K562 (cell line): ENCODE data around the gene UROD. TPM values are rescaled to one million over a fixed set of nuclear protein-coding genes. Genes with fewer than 3 reads are reported as not detected.

ENCODE experiments used
- ATAC-seq: fragments of 200-7000 bp; cut with Tn5 transposase; 3 replicates; pipeline ENCODE4 v1.9.1; 2020; ENCODE audit warnings: moderate library complexity
- BruUV-seq: library from RNA; stranded (reverse); fragments of 400-500 nt; replicated peaks from 2 replicates; lab custom pipeline; 2021; lab: Mats Ljungman, UMichigan
- CTCF ChIA-PET: fragments of 300-600 bp; formaldehyde crosslinking; extraction: SDS; loops from one replicate; lab custom pipeline; 2021; ENCODE audit warnings: low intra/inter-chr PET ratio; lab: Yijun Ruan, JAX
- POLR2A ChIA-PET: fragments of 300-600, 350-650 bp; sonication (Branson Sonifier 250); formaldehyde crosslinking; extraction: SDS; loops from one replicate; lab custom pipeline; 2021; ENCODE audit warnings: antibody characterized with exemption, inconsistent platforms; lab: Yijun Ruan, JAX
- DNase-seq, 4 experiments: peaks; one replicate each; pipeline versions ENCODE4 v3.0.0 to v3.0.0-alpha.2; 2011 to 2018; ENCODE audit warnings: low spot score in 3 of 4, mixed read lengths in 3 of 4; ENCODE audit errors: extremely low read depth in 1 of 4
- FAIRE-seq: peaks from 2 replicates; lab custom pipeline; 2011; peaks lifted over from hg19 to GRCh38; lab: Jason Lieb, UNC
- H2AFZ ChIP-seq: 2 replicates; pipeline ENCODE4 v1.6.0; 2011; ENCODE audit warnings: low read depth, low read length, control low read depth, inconsistent platforms
- H3K27ac ChIP-seq: fragments of 200-600 bp; 3 replicates; pipeline ENCODE4 v1.8.0; 2011; ENCODE audit warnings: low read depth, mild to moderate bottlenecking, control low read depth, inconsistent platforms, low read length, moderate library complexity, mixed read lengths; ENCODE audit errors: extremely low read depth
- H3K27me3 ChIP-seq, 2 experiments: fragments of 300-600 bp in 1 of 2; 2 replicates in 1 of 2; 3 replicates in 1 of 2; pipeline versions ENCODE4 v1.6.0 to v1.8.0; 2011; ENCODE audit warnings: inconsistent platforms in 2 of 2, low read length in 2 of 2, mild to moderate bottlenecking in 1 of 2, mixed read lengths in 1 of 2, moderate library complexity in 1 of 2; ENCODE audit not compliant: control insufficient read depth in 2 of 2, insufficient read depth in 2 of 2
- H3K36me3 ChIP-seq: fragments of 300-600 bp; 3 replicates; pipeline ENCODE4 v1.8.0; 2011; ENCODE audit warnings: mild to moderate bottlenecking, low read length, inconsistent platforms; ENCODE audit not compliant: control insufficient read depth, insufficient read depth
- H3K4me1 ChIP-seq, 2 experiments: fragments of 200-600 bp in 1 of 2; replicated peaks in 1 of 2; 2 replicates in 1 of 2; 3 replicates in 1 of 2; pipeline versions ENCODE4 v1.5.1 to v1.8.0; 2011; ENCODE audit warnings: inconsistent platforms in 2 of 2, low read length in 2 of 2, mild to moderate bottlenecking in 1 of 2, mixed read lengths in 1 of 2, moderate library complexity in 1 of 2; ENCODE audit not compliant: control insufficient read depth in 2 of 2, insufficient read depth in 2 of 2
- H3K4me2 ChIP-seq: 2 replicates; pipeline ENCODE4 v1.6.1; 2011; ENCODE audit warnings: low read length, control low read depth, inconsistent platforms, mixed read lengths; ENCODE audit not compliant: insufficient read depth
- H3K4me3 ChIP-seq: fragments of 200-600 bp; sonication (generic), shearing (Covaris generic); 2 replicates; pipeline ENCODE4 v1.5.1; 2016; ENCODE audit warnings: control low read depth, inconsistent platforms
- H3K79me2 ChIP-seq: fragments of 200-600 bp; 3 replicates; pipeline ENCODE4 v1.8.0; 2011; ENCODE audit warnings: low read length, inconsistent platforms; ENCODE audit not compliant: control insufficient read depth, insufficient read depth
- H3K9ac ChIP-seq, 2 experiments: 2 replicates each; pipeline versions ENCODE4 v1.6.0 to v1.6.1; 2011; ENCODE audit warnings: low read depth in 2 of 2, low read length in 2 of 2, control low read depth in 1 of 2, inconsistent platforms in 1 of 2, mild to moderate bottlenecking in 1 of 2, mixed read lengths in 1 of 2; ENCODE audit not compliant: insufficient read depth in 1 of 2
- H3K9me1 ChIP-seq: one replicate; pipeline ENCODE4 v1.6.0; 2011; ENCODE audit warnings: inconsistent platforms, mild to moderate bottlenecking, low read length, moderate library complexity; ENCODE audit not compliant: control insufficient read depth, insufficient read depth
- H3K9me3 ChIP-seq: replicated peaks from 2 replicates; pipeline ENCODE4 v1.5.1; 2011; ENCODE audit warnings: low read depth, low read length, inconsistent platforms; ENCODE audit not compliant: control insufficient read depth, insufficient read depth
- H4K20me1 ChIP-seq: replicated peaks from 2 replicates; pipeline ENCODE4 v1.6.1; 2011; ENCODE audit warnings: low read length, inconsistent platforms, mixed read lengths; ENCODE audit not compliant: control insufficient read depth, insufficient read depth
- CHD1 ChIP-seq: fragments of 200-600 bp; sonication (generic); IDR thresholded peaks from one replicate; pipeline ENCODE4 v1.6.1; 2012; ENCODE audit warnings: mild to moderate bottlenecking, moderate library complexity, low read length, inconsistent platforms
- ETV6 ChIP-seq, 3 experiments: fragments of 150-350 bp in 1 of 3; sonication (generic) in 1 of 3; formaldehyde crosslinking in 1 of 3; IDR thresholded peaks; 2 replicates each; pipeline versions ENCODE4 v1.6.1 to v1.8.0; 2014 to 2022; ENCODE audit warnings: borderline replicate concordance in 2 of 3, low read depth in 2 of 3, antibody characterized with exemption in 1 of 3, low read length in 1 of 3, mild to moderate bottlenecking in 1 of 3, missing genetic modification reagents in 1 of 3
- MAFK ChIP-seq: IDR thresholded peaks from 2 replicates; pipeline ENCODE4 v1.6.1; 2011; ENCODE audit warnings: low read length, improper control_type of control experiment
- POLR2AphosphoS5 ChIP-seq: IDR thresholded peaks from 2 replicates; pipeline ENCODE4 v1.6.1; 2011; ENCODE audit warnings: mild to moderate bottlenecking, low read depth, low read length, moderate library complexity; ENCODE audit not compliant: control insufficient read depth, insufficient read depth
- SIRT6 ChIP-seq: IDR thresholded peaks from one replicate; pipeline ENCODE4 v1.6.1; 2012; ENCODE audit warnings: low read depth, mild to moderate bottlenecking, control low read depth, inconsistent platforms, low read length, moderate library complexity
- ZNF696 ChIP-seq: fragments of 250-450 bp; sonication (Bioruptor Pico); conservative IDR thresholded peaks from 2 replicates; pipeline ENCODE4 v1.4.0; 2020; ENCODE audit warnings: mild to moderate bottlenecking, moderate library complexity
- WGBS: fragments of 100-300 bp; shearing (Covaris generic); methylation state at CpG from one replicate; pipeline ENCODE4 v1.1.6; 2016; ENCODE audit warnings: low coverage, mixed read lengths; ENCODE audit not compliant: insufficient coverage; ENCODE audit errors: missing lambda C conversion rate; 5-methylcytosine and 5-hydroxymethylcytosine counted together
- in situ Hi-C: fragments of 300-500 bp; cut with MboI; formaldehyde crosslinking; loops from 4 replicates; pipeline ENCODE4 v1.15.0; 2018; ENCODE audit warnings: inconsistent platforms, mixed read lengths
- intact Hi-C: fragments of 100-400 bp; cut with micrococcal nuclease; formaldehyde crosslinking; loops from 2 replicates; pipeline ENCODE4 v1.14.2; 2022
- polyA plus RNA-seq, 8 experiments: library from polyadenylated mRNA; depleted of rRNA in 4 of 8; stranded (reverse) in 5 of 8; unstranded in 3 of 8; fragments of >200 nt; fragmentation: Nextera tagmentation in 2 of 8; fragmentation: Illumina TruSeq in 1 of 8; extraction: Ambion mirVana in 2 of 8; extraction: Trizol in 1 of 8; gene quantifications; 2 replicates each; pipeline versions ENCODE4 v1.2.1 to v1.2.3, GENCODE V29; 2011 to 2014; ENCODE audit warnings: inconsistent platforms in 1 of 8, missing spikeins in 1 of 8
- total RNA-seq, 7 experiments: library from RNA; depleted of rRNA in 6 of 7; stranded (reverse); fragments of >200 nt in 6 of 7; fragmentation: Illumina TruSeq in 2 of 7; extraction: Trizol in 2 of 7; gene quantifications; 2 replicates each; pipeline versions ENCODE4 v1.2.1 to v1.2.3, GENCODE V29; 2011 to 2021; ENCODE audit warnings: low replicate concordance in 1 of 7
- TF ChIP-seq, protein P1 (sequence below), 2 experiments: fragments of 450-650 bp; formaldehyde crosslinking in 1 of 2; IDR thresholded peaks; 2 replicates each; pipeline versions ENCODE4 v1.4.0 to v1.6.1; 2014 to 2020; ENCODE audit warnings: mild to moderate bottlenecking in 2 of 2, borderline replicate concordance in 1 of 2, low read depth in 1 of 2
- TF ChIP-seq, protein P2 (sequence below): fragments of 250-450 bp; sonication (Bioruptor Pico); IDR thresholded peaks from 2 replicates; pipeline ENCODE4 v1.5.0; 2021
- TF ChIP-seq, protein P3 (sequence below): conservative IDR thresholded peaks from 2 replicates; pipeline ENCODE4 v1.6.1; 2011; ENCODE audit warnings: low read depth, mild to moderate bottlenecking, low read length; ENCODE audit not compliant: control insufficient read depth

Gene UROD
- total and polyA plus RNA-seq, 9 of the 15 experiments (the other 6 are each of a cell fraction or from before 2014, with no cell fraction given) = 533 to 2,933 (median 1,100) TPM

DNA sequence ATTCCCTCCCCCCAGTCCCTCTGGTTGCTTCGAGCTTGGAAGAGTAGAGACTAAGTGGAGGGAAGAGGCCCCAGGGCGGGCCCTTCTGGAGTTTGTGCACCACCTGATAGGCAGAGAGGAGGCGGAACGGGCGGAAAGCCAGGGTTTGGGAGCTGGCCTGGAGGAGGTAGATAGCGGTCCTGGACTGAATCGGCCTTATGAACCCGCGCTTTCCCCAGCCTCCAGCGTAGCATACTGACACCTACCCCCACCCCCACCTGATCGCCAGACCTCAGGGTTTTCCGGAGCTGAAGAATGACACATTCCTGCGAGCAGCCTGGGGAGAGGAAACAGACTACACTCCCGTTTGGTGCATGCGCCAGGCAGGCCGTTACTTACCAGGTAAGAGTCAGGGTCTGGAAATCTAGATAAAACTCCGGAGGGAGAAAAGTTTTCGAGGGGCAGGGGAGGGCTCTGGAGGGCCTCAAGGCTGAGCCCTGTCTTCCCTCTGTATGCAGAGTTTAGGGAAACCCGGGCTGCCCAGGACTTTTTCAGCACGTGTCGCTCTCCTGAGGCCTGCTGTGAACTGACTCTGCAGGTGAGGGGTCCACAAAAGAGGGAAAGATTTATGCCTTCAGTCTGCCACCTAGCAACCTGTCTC lies 705 bp downstream of the UROD start:
- Histone ChIP-seq H3K27ac (peak overlapping the region; percentile 85), H3K4me1 (peaks cover 44 to 45% of the 10 kb centered on the region in 2 experiments), H4K20me1 (peaks cover 24% of the 10 kb centered on the region; the same call in 1 of the 2 replicates), H3K4me2 (peak overlapping the region; percentile 95), H3K79me2 (peaks cover 51% of the 10 kb centered on the region), H2AFZ (peak overlapping the region; percentile 45), H3K9me1 (peaks cover 9% of the 10 kb centered on the region), H3K9me3 (no peaks in the 10 kb centered on the region), H3K36me3 (peaks cover 52% of the 10 kb centered on the region), H3K27me3 (no peaks in the 10 kb centered on the region), H3K9ac (peak overlapping the region; percentile 84 to 89), H3K4me3 (peak overlapping the region; percentile 86)
- intact Hi-C loops (loop anchor here (1.0 to 10.0 kb wide), 8 partner anchors 26 to 562 kb away; partner anchors contain the start of genes DYNLT4, EIF2B3, RNU5D-1 and ZSWIM5), in situ Hi-C loops (loop anchor here (5.0 kb wide), 4 partner anchors 175 to 480 kb away; partner anchors contain the start of gene TESK2)
- POLR2A ChIA-PET = interaction anchor here (0.6 to 8.7 kb wide), 57 partner anchors 9 to 538 kb away, joined by 3 to 113 read pairs (median 4); partner anchors contain the start of genes AKR1A1, BTBD19, EIF2B3 and MUTYH
- peak; percentile 82 for ATAC-seq
- no TSS peak for BruUV-seq
- DNase-seq = peak; percentile 96 to 100 (median 98)
- 2% methylated on average over 21 of the region's 21 CpGs for WGBS
- CTCF ChIA-PET = interaction anchor here (0.6 to 4.6 kb wide), 4 partner anchors 287 to 558 kb away, joined by 3 to 58 read pairs (median 23); no protein-coding TSS in a partner anchor
- FAIRE-seq = peak; percentile 99
- TF ChIP-seq MAFK (no peak), ZNF696 (no peak), ETV6 (IDR thresholded peaks at IDR 0.05; ENCODE audit: borderline replicate concordance in 1 of 2, low read depth in 2 of 2, low read length in 1 of 2) (peak in 1 of 2 experiments; percentile 13; a peak in 1 of 4 replicates), ETV6 (CRISPR knock-in tag; IDR thresholded peaks at IDR 0.05; ENCODE audit: borderline replicate concordance) (no peak), SIRT6 (no peak), POLR2AphosphoS5 (peak; percentile 97), CHD1 (no peak)
- TF ChIP-seq, protein P1, sequence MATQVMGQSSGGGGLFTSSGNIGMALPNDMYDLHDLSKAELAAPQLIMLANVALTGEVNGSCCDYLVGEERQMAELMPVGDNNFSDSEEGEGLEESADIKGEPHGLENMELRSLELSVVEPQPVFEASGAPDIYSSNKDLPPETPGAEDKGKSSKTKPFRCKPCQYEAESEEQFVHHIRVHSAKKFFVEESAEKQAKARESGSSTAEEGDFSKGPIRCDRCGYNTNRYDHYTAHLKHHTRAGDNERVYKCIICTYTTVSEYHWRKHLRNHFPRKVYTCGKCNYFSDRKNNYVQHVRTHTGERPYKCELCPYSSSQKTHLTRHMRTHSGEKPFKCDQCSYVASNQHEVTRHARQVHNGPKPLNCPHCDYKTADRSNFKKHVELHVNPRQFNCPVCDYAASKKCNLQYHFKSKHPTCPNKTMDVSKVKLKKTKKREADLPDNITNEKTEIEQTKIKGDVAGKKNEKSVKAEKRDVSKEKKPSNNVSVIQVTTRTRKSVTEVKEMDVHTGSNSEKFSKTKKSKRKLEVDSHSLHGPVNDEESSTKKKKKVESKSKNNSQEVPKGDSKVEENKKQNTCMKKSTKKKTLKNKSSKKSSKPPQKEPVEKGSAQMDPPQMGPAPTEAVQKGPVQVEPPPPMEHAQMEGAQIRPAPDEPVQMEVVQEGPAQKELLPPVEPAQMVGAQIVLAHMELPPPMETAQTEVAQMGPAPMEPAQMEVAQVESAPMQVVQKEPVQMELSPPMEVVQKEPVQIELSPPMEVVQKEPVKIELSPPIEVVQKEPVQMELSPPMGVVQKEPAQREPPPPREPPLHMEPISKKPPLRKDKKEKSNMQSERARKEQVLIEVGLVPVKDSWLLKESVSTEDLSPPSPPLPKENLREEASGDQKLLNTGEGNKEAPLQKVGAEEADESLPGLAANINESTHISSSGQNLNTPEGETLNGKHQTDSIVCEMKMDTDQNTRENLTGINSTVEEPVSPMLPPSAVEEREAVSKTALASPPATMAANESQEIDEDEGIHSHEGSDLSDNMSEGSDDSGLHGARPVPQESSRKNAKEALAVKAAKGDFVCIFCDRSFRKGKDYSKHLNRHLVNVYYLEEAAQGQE (IDR thresholded peaks at IDR 0.05; ENCODE audit: borderline replicate concordance) = peak; percentile 59; the same call in 1 of the 2 replicates
- TF ChIP-seq, protein P1 (CRISPR knock-in tag; IDR thresholded peaks at IDR 0.05; ENCODE audit: low read depth) = no peak
- TF ChIP-seq, protein P2, sequence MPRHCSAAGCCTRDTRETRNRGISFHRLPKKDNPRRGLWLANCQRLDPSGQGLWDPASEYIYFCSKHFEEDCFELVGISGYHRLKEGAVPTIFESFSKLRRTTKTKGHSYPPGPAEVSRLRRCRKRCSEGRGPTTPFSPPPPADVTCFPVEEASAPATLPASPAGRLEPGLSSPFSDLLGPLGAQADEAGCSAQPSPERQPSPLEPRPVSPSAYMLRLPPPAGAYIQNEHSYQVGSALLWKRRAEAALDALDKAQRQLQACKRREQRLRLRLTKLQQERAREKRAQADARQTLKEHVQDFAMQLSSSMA (CRISPR knock-in tag) = no peak
- TF ChIP-seq, protein P3, sequence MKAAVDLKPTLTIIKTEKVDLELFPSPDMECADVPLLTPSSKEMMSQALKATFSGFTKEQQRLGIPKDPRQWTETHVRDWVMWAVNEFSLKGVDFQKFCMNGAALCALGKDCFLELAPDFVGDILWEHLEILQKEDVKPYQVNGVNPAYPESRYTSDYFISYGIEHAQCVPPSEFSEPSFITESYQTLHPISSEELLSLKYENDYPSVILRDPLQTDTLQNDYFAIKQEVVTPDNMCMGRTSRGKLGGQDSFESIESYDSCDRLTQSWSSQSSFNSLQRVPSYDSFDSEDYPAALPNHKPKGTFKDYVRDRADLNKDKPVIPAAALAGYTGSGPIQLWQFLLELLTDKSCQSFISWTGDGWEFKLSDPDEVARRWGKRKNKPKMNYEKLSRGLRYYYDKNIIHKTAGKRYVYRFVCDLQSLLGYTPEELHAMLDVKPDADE = peak; percentile 94; the same call in 1 of the 2 replicates
